Head of caudate nucleus (tissue), 42 donors: Measurements from ENCODE around the gene TUG1.

ENCODE experiments used
- DNase-seq, 42 donors: peaks; one replicate each; pipeline versions ENCODE4 v3.0.0 to v3.0.0-alpha.2; 2020 to 2021; ENCODE audit warnings: mixed read lengths in 7 of 42
- intact Hi-C: fragments of 100-400 bp; cut with DNase I; formaldehyde crosslinking; loops from one replicate; pipeline ENCODE4 v1.15.0; 2022

The TUG1 gene

GRCh38 chr22:30945653-30946052 lies 23.4 kb upstream of the TUG1 start:
- no peak for DNase-seq
- intact Hi-C loops: loop anchor here (5.0 kb wide), 1 partner anchor 142 kb away; no protein-coding TSS in a partner anchor

GRCh38 chr22:30946354-30946753 lies 22.7 kb upstream of the TUG1 start:
- intact Hi-C loops: loop anchor here (5.0 kb wide), 1 partner anchor 141 kb away; no protein-coding TSS in a partner anchor

GRCh38 chr22:30947173-30947815 lies 21.8 kb upstream of the TUG1 start:
- peak in 39 of 42 donors; percentile 13 to 84 (median 56) for DNase-seq

More at GRCh38 chr22:30946354-30946753, 22.7 kb upstream of the TUG1 start:
- no peak for DNase-seq

GRCh38 chr22:30947816-30948454 lies 21.1 kb upstream of the TUG1 start:
- DNase-seq: peak in 3 of 42 donors; percentile 13 to 51 (median 46)
- intact Hi-C loops: loop anchor here (5.0 kb wide), 1 partner anchor 139 kb away; no protein-coding TSS in a partner anchor

More at GRCh38 chr22:30947173-30947815, 21.8 kb upstream of the TUG1 start:
- intact Hi-C loops: loop anchor here (5.0 kb wide), 1 partner anchor 140 kb away; no protein-coding TSS in a partner anchor

GRCh38 chr22:30948930-30949342 lies 20.1 kb upstream of the TUG1 start:
- DNase-seq: no peak

GRCh38 chr22:30949934-30950660 lies 19.0 kb upstream of the TUG1 start:
- intact Hi-C loops: loop anchor here (5.0 kb wide), 1 partner anchor 137 kb away; no protein-coding TSS in a partner anchor
- DNase-seq: no peak

More at GRCh38 chr22:30948930-30949342, 20.1 kb upstream of the TUG1 start:
- intact Hi-C loops: loop anchor here (5.0 kb wide), 1 partner anchor 138 kb away; no protein-coding TSS in a partner anchor

- intact Hi-C loops: no loop called here
- DNase-seq: no peak
These were observed 15.9 kb upstream of the TUG1 start for GRCh38 chr22:30953206-30953605.

GRCh38 chr22:30955153-30955552 lies 13.9 kb upstream of the TUG1 start:
- DNase-seq: no peak
- intact Hi-C loops: no loop called here

- no peak for DNase-seq
- intact Hi-C loops: loop anchor here (5.0 kb wide), 1 partner anchor 117 kb away; the partner anchor contains the start of gene SMTN
These were observed 4.2 kb upstream of the TUG1 start for GRCh38 chr22:30964858-30965257.

- intact Hi-C loops: loop anchor here (5.0 kb wide), 1 partner anchor 114 kb away; the partner anchor contains the start of gene SMTN
- DNase-seq: peak in 4 of 42 donors; percentile 2 to 70 (median 60)
These were observed 796 bp upstream of the TUG1 start, which contains the start of gene MORC2 for GRCh38 chr22:30968015-30968923. Gene MORC2, minus strand, starts transcription at chr22:30968774. Its CDS starts 885 bp downstream, at chr22:30967889.

GRCh38 chr22:30969532-30970355 lies 679 bp downstream of the TUG1 start:
- intact Hi-C loops: loop anchor here (5.0 to 10.0 kb wide), 2 partner anchors 113 to 185 kb away; partner anchors contain the start of gene SMTN
- DNase-seq: peak in 13 of 42 donors; percentile 3 to 43 (median 16)

- intact Hi-C loops: loop anchor here (10.0 kb wide), 1 partner anchor 184 kb away; no protein-coding TSS in a partner anchor
- DNase-seq: no peak
These were observed 1.3 kb downstream of the TUG1 start for GRCh38 chr22:30970356-30970746.

GRCh38 chr22:30978304-30978962 lies 9.4 kb downstream of the TUG1 start:
- intact Hi-C loops: loop anchor here (10.0 kb wide), 1 partner anchor 176 kb away; no protein-coding TSS in a partner anchor
- DNase-seq: no peak

GRCh38 chr22:30979932-30980331 lies 10.9 kb downstream of the TUG1 start:
- DNase-seq: no peak
- intact Hi-C loops: loop anchor here (10.0 kb wide), 1 partner anchor 175 kb away; no protein-coding TSS in a partner anchor

- DNase-seq: no peak
- intact Hi-C loops: no loop called here
These were observed 13.4 kb downstream of the TUG1 start for GRCh38 chr22:30982512-30982911.

- no peak for DNase-seq
- intact Hi-C loops: no loop called here
These were observed 15.3 kb downstream of the TUG1 start for GRCh38 chr22:30984317-30984716.
